Small intestine (tissue), 16 donors: Measurements from ENCODE around the gene HACD3. TPM values are rescaled to one million over a fixed set of nuclear protein-coding genes. Genes with fewer than 3 reads are reported as not detected.

Source experiments
- DNase-seq, 2 donors: peaks; one replicate each; pipeline versions ENCODE4 v3.0.0 to v3.0.0-alpha.2; 2013
- FAIRE-seq: peaks from 2 replicates; lab custom pipeline; 2012; peaks lifted over from hg19 to GRCh38; lab: Jason Lieb, UNC
- H3K27ac ChIP-seq, 3 donors: one replicate each; pipeline ENCODE4 v1.5.1; 2013; ENCODE audit warnings: low read length in 2 of 3, mild to moderate bottlenecking in 2 of 3, control low read depth in 1 of 3, inconsistent platforms in 1 of 3, low read depth in 1 of 3, moderate library complexity in 1 of 3
- H3K27me3 ChIP-seq, 3 donors: one replicate each; pipeline ENCODE4 v1.6.1; 2013; ENCODE audit warnings: low read length in 3 of 3, inconsistent platforms in 1 of 3; ENCODE audit not compliant: control insufficient read depth in 3 of 3, insufficient read depth in 3 of 3
- H3K36me3 ChIP-seq, 3 donors: one replicate each; pipeline ENCODE4 v1.6.1; 2013; ENCODE audit warnings: low read length in 3 of 3, inconsistent platforms in 1 of 3, low read depth in 1 of 3, mild to moderate bottlenecking in 1 of 3, moderate library complexity in 1 of 3; ENCODE audit not compliant: control insufficient read depth in 3 of 3, insufficient read depth in 2 of 3
- H3K4me1 ChIP-seq, 3 donors: one replicate each; pipeline ENCODE4 v1.6.1; 2013; ENCODE audit warnings: low read length in 2 of 3, inconsistent platforms in 1 of 3, low read depth in 1 of 3, mild to moderate bottlenecking in 1 of 3, moderate library complexity in 1 of 3; ENCODE audit not compliant: control insufficient read depth in 3 of 3, insufficient read depth in 2 of 3
- H3K4me3 ChIP-seq, 3 donors: one replicate each; pipeline ENCODE4 v1.5.1; 2013; ENCODE audit warnings: low read length in 3 of 3, control low read depth in 1 of 3, inconsistent platforms in 1 of 3, low read depth in 1 of 3, mild to moderate bottlenecking in 1 of 3, moderate library complexity in 1 of 3
- H3K9me3 ChIP-seq, 2 donors: one replicate each; pipeline ENCODE4 v1.6.1; 2013; ENCODE audit warnings: low read depth in 1 of 2, low read length in 1 of 2; ENCODE audit not compliant: control insufficient read depth in 2 of 2, insufficient read depth in 1 of 2
- WGBS, 3 donors: extraction: QIAGEN DNeasy Blood & Tissue Kit; methylation state at CpG; one replicate each; pipeline ENCODE4 v1.1.7; 2013; 5-methylcytosine and 5-hydroxymethylcytosine counted together
- long read RNA-seq, 10 donors: transcript quantifications; one replicate each; lab custom pipeline, GENCODE V29; 2026
- polyA plus RNA-seq, 4 donors: library from polyadenylated mRNA; stranded (reverse) in 3 of 4; unstranded in 1 of 4; fragments of 200-250 nt in 3 of 4; fragments of 120-200 nt in 1 of 4; gene quantifications; one replicate each; pipeline versions ENCODE4 v1.2.1 to v1.2.3, GENCODE V29; 2013
- donor health status: healthy with polysubstance abuse.
- donor health status: control.
- donor health status: control.
- donor health status: Bipolar disorder and iron deficiency.
- donor health status: healthy.

HACD3 gene, protein sequence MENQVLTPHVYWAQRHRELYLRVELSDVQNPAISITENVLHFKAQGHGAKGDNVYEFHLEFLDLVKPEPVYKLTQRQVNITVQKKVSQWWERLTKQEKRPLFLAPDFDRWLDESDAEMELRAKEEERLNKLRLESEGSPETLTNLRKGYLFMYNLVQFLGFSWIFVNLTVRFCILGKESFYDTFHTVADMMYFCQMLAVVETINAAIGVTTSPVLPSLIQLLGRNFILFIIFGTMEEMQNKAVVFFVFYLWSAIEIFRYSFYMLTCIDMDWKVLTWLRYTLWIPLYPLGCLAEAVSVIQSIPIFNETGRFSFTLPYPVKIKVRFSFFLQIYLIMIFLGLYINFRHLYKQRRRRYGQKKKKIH
- polyA plus RNA-seq = 10 to 100 TPM in 2 of 4 donors, 1 to 10 TPM in 2; 5.1 to 89.3 (median 26.0) TPM
- long read RNA-seq, donor 1 = 0 reads
- long read RNA-seq, donor 2, transcript HACD3-201 (11 exons, 3,228 nt) = major isoform, 10 of 10 reads
- long read RNA-seq, donor 2, partial matches to known transcripts = 0 of 10 reads
- long read RNA-seq, donor 2, other reads (novel, unspliced or antisense) = 0 of 10 reads
- long read RNA-seq, donor 3, transcript HACD3-201 (11 exons, 3,228 nt) = major isoform, 15 of 15 reads
- long read RNA-seq, donor 3, partial matches to known transcripts = 0 of 15 reads
- long read RNA-seq, donor 3, other reads (novel, unspliced or antisense) = 0 of 15 reads
- long read RNA-seq, donor 4, partial matches to known transcripts = 0 of 1 reads
- long read RNA-seq, donor 4, other reads (novel, unspliced or antisense) = 0 of 1 reads
- long read RNA-seq, donor 5, transcript HACD3-201 (11 exons, 3,228 nt) = major isoform, 5 of 5 reads
- long read RNA-seq, donor 5, partial matches to known transcripts = 0 of 5 reads
- long read RNA-seq, donor 5, other reads (novel, unspliced or antisense) = 0 of 5 reads
- long read RNA-seq, donor 6, transcript HACD3-201 (11 exons, 3,228 nt) = major isoform, 12 of 13 reads
- long read RNA-seq, donor 6, partial matches to known transcripts = 0 of 13 reads
- long read RNA-seq, donor 6, other reads (novel, unspliced or antisense) = 0 of 13 reads
- long read RNA-seq, donor 7, transcript HACD3-201 (11 exons, 3,228 nt) = major isoform, 9 of 46 reads
- long read RNA-seq, donor 7, partial matches to known transcripts = 37 of 46 reads
- long read RNA-seq, donor 7, other reads (novel, unspliced or antisense) = 0 of 46 reads
- long read RNA-seq, donor 8, partial matches to known transcripts = 0 of 1 reads
- long read RNA-seq, donor 8, other reads (novel, unspliced or antisense) = 0 of 1 reads
- long read RNA-seq, donor 9, partial matches to known transcripts = 0 of 4 reads
- long read RNA-seq, donor 9, other reads (novel, unspliced or antisense) = 0 of 4 reads
- long read RNA-seq, donor 10, transcript HACD3-201 (11 exons, 3,228 nt) = major isoform, 30 of 125 reads
- long read RNA-seq, donor 10, partial matches to known transcripts = 91 of 125 reads
- long read RNA-seq, donor 10, other reads (novel, unspliced or antisense) = 0 of 125 reads

GRCh38 chr15:65530318-65531111 is at the start of gene HACD3:
Gene HACD3 (plus strand): TSS chr15:65530463. CDS start chr15:65530632, 169 bp downstream.
- peaks cover 0 to 22% (median 8%) of the 10 kb centered on the region in 3 donors for H3K4me1 ChIP-seq
- FAIRE-seq = no peak
- no peaks in the 10 kb centered on the region for H3K27me3 ChIP-seq
- H3K36me3 ChIP-seq = peaks cover 0 to under 1% (median 0%) of the 10 kb centered on the region in 3 donors
- peak; percentile 84 to 92 for DNase-seq
- H3K9me3 ChIP-seq = no peaks in the 10 kb centered on the region
- 0 to 1% (median 0%) methylated on average over 85 to 88 of the region's 88 CpGs for WGBS, 3 donors
- peak within 1 kb of the TSS; percentile 55 to 79 (median 65) for H3K4me3 ChIP-seq
- peak within 1 kb of the TSS; percentile 59 to 86 (median 85) for H3K27ac ChIP-seq

DNA sequence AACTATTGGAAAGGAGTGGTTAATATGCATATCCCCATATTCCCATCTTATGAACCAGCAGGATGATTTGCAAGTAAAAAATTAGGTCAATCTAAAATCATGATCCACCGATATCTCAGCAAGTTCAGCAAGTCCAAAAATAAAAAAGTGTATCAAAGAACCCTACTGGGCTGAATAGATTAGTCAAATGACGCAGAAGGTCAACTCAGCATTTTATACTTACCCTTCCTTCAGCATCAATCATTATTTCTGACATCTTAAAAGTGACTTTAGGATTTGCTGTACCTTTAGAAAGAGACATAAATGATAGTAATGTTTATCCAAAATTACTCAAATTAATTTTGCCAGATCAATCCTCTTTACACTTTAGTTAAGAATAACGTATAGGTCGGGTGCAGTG is 45.4 kb upstream of the HACD3 start:
- no peaks in the 10 kb centered on the region for H3K9me3 ChIP-seq
- H3K36me3 ChIP-seq = peaks cover 2 to 50% (median 26%) of the 10 kb centered on the region in 3 donors
- DNase-seq (no peak), FAIRE-seq (no peak)
- no peak overlapping the region for H3K4me3 ChIP-seq
- no peaks in the 10 kb centered on the region for H3K4me1 ChIP-seq
- no peak overlapping the region for H3K27ac ChIP-seq
- H3K27me3 ChIP-seq = no peaks in the 10 kb centered on the region
- 94 to 97% (median 96%) methylated on average over 4 of the region's 4 CpGs for WGBS, 3 donors

DNA sequence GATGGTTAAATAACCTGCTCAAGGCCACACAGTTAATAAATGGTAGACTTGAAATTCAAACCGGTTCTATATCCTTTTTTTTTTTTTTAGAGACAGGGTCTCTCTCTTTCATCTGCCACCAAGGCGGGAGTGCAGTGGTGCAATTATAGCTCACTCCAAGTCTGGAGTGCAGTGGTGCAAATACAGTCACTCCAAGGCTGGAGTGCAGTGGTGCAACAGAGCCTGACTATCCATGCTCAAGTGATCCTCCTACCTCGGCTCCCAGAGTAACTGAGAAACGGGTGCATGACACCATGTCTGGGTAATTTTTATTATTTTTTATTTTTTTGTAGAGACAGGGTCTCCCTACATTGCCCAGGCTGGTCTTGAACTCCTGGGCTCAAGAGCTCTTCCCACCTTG is 36.2 kb upstream of the HACD3 start:
- Histone ChIP-seq H3K27me3 (no peaks in the 10 kb centered on the region), H3K27ac (no peak overlapping the region), H3K4me1 (no peaks in the 10 kb centered on the region), H3K4me3 (no peak overlapping the region), H3K36me3 (peaks cover 3 to 53% (median 18%) of the 10 kb centered on the region in 3 donors), H3K9me3 (no peaks in the 10 kb centered on the region)
- DNase-seq (no peak), FAIRE-seq (no peak)
- WGBS, 3 donors = 79 to 81% (median 79%) methylated on average over 4 of the region's 4 CpGs

DNA sequence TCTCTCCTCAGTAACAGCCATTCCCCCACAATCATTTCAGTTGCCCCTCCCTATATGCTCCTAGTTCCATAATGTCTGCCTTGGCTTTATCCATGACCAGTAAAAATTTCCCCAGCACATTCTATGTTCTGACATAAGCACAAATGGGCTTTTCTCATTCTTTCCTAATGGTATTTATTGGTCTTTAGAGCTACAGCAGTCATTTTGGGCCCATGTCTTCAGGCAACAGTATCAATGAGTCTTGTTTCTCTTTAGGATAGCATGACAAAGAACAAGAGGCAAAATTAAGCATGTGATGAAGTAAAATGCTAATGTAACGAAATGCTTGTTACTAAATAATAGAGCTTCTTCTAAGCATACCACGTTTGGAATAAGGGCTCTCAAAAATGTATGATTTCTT is 20.9 kb upstream of the HACD3 start:
- Histone ChIP-seq H3K4me3 (no peak overlapping the region), H3K27ac (no peak overlapping the region), H3K4me1 (no peaks in the 10 kb centered on the region), H3K9me3 (no peaks in the 10 kb centered on the region), H3K27me3 (no peaks in the 10 kb centered on the region), H3K36me3 (peaks cover 6 to 41% (median 7%) of the 10 kb centered on the region in 3 donors)
- FAIRE-seq (no peak), DNase-seq (no peak)
- 87 to 94% (median 91%) methylated on average over 2 of the region's 2 CpGs for WGBS, 3 donors

DNA sequence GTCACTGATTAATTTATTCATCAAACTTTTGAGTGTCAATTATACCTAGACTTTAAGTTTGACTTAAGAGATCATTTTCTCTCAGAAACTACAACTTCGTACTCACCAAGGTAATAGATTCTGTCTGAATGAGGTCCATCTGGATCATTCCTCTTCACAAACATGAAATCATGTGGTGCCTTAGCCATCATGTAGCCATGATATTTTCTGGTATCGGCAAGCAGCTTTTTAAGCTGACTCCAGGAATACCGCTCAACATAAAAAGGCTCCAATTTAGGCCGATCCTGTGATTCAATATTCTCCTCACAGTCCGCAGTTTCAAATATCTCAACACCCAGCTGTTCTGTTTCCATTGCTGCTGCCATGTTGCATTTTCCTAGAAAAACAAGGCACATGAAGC is 18.1 kb upstream of the HACD3 start:
- H3K27me3 ChIP-seq = no peaks in the 10 kb centered on the region
- H3K27ac ChIP-seq = peak overlapping the region in 1 of 3 donors; percentile 33
- FAIRE-seq (no peak), DNase-seq (no peak)
- H3K4me1 ChIP-seq = peaks cover 2 to 12% (median 8%) of the 10 kb centered on the region in 3 donors
- no peaks in the 10 kb centered on the region for H3K9me3 ChIP-seq
- no peak overlapping the region for H3K4me3 ChIP-seq
- peaks cover 2 to 21% (median 7%) of the 10 kb centered on the region in 3 donors for H3K36me3 ChIP-seq
- 88 to 95% (median 95%) methylated on average over 5 of the region's 5 CpGs for WGBS, 3 donors

GRCh38 chr15:65512807-65513416 is 17.4 kb upstream of the HACD3 start:
- Histone ChIP-seq H3K4me3 (no peak overlapping the region), H3K9me3 (no peaks in the 10 kb centered on the region), H3K36me3 (peaks cover 2 to 19% (median 7%) of the 10 kb centered on the region in 3 donors), H3K4me1 (peaks cover 2 to 12% (median 8%) of the 10 kb centered on the region in 3 donors), H3K27ac (no peak overlapping the region), H3K27me3 (no peaks in the 10 kb centered on the region)
- FAIRE-seq (no peak), DNase-seq (no peak)
- 59 to 71% (median 71%) methylated on average over 10 of the region's 10 CpGs for WGBS, 3 donors
